H1 (cell line): ENCODE measurements around the gene HOXB8. TPM values are rescaled to one million over a fixed set of nuclear protein-coding genes. Genes with fewer than 3 reads are reported as not detected.

ENCODE experiments used
- CTCF ChIA-PET: fragments of 300-600 bp; sonication (Branson Sonifier 250); formaldehyde crosslinking; loops from one replicate; lab custom pipeline; 2021; ENCODE audit not compliant: partially characterized antibody; lab: Charles Lee
- POLR2A ChIA-PET: fragments of 300-600 bp; sonication (Branson Sonifier 250); formaldehyde crosslinking; loops from one replicate; lab custom pipeline; 2021; ENCODE audit warnings: inconsistent platforms; ENCODE audit not compliant: partially characterized antibody; lab: Charles Lee
- DNase-seq, 2 experiments: peaks; one replicate each; pipeline versions ENCODE4 v3.0.0 to v3.0.0-alpha.2; 2010 to 2022; ENCODE audit warnings: low spot score in 2 of 2, low read depth in 1 of 2, mixed read lengths in 1 of 2
- FAIRE-seq: peaks from 2 replicates; lab custom pipeline; 2011; peaks lifted over from hg19 to GRCh38; lab: Jason Lieb, UNC
- H2AFZ ChIP-seq: 2 replicates; pipeline ENCODE4 v1.8.1; 2012; ENCODE audit warnings: low read length, inconsistent platforms
- H2AK5ac ChIP-seq: 2 replicates; pipeline ENCODE4 v1.6.1; 2013; ENCODE audit warnings: low read depth, low read length
- H2BK120ac ChIP-seq: replicated peaks from 2 replicates; pipeline ENCODE3; 2013; ENCODE audit warnings: low read depth, low read length, inconsistent platforms
- H2BK12ac ChIP-seq: 2 replicates; pipeline ENCODE4 v1.6.1; 2013; ENCODE audit warnings: low read depth, low read length
- H2BK15ac ChIP-seq: 2 replicates; pipeline ENCODE4 v1.6.1; 2013; ENCODE audit warnings: low read length
- H2BK20ac ChIP-seq: 2 replicates; pipeline ENCODE4 v1.6.1; 2013; ENCODE audit warnings: low read length
- H2BK5ac ChIP-seq: 2 replicates; pipeline ENCODE4 v1.6.1; 2013; ENCODE audit warnings: low read depth, low read length
- H3K14ac ChIP-seq: 2 replicates; pipeline ENCODE4 v1.6.1; 2013; ENCODE audit warnings: inconsistent platforms; ENCODE audit not compliant: insufficient read length
- H3K18ac ChIP-seq: 2 replicates; pipeline ENCODE4 v1.6.1; 2013; ENCODE audit warnings: low read length; ENCODE audit errors: extremely low read depth
- H3K23ac ChIP-seq: 2 replicates; pipeline ENCODE4 v1.6.1; 2013; ENCODE audit warnings: inconsistent platforms; ENCODE audit not compliant: insufficient read length
- H3K23me2 ChIP-seq: 2 replicates; pipeline ENCODE4 v1.6.1; 2013; ENCODE audit warnings: low read depth, low read length
- H3K27ac ChIP-seq: 2 replicates; pipeline ENCODE4 v1.6.1; 2011; ENCODE audit warnings: low read depth, low read length, inconsistent platforms
- H3K27me3 ChIP-seq, 4 experiments: replicated peaks in 1 of 4; 1 replicate in 1 of 4; 2 replicates in 3 of 4; pipeline versions ENCODE4 v1.6.1 to v1.8.1; 2011 to 2013; ENCODE audit warnings: low read length in 3 of 4, mild to moderate bottlenecking in 3 of 4, inconsistent platforms in 2 of 4, mixed read lengths in 2 of 4, moderate library complexity in 1 of 4; ENCODE audit not compliant: control insufficient read depth in 3 of 4, insufficient read depth in 3 of 4; ENCODE audit errors: extremely low read depth in 1 of 4
- H3K36me3 ChIP-seq, 4 experiments: 2 replicates each; pipeline versions ENCODE4 v1.6.1 to v1.8.1; 2011 to 2013; ENCODE audit warnings: mild to moderate bottlenecking in 4 of 4, low read length in 3 of 4, moderate library complexity in 2 of 4, control low read depth in 1 of 4, inconsistent platforms in 1 of 4; ENCODE audit not compliant: insufficient read depth in 4 of 4, control insufficient read depth in 2 of 4
- H3K4ac ChIP-seq: replicated peaks from 2 replicates; pipeline ENCODE3; 2013; ENCODE audit warnings: low read length, low read depth, mixed read lengths, inconsistent platforms; ENCODE audit not compliant: insufficient read length
- H3K4me1 ChIP-seq, 4 experiments: replicated peaks in 1 of 4; 1 replicate in 1 of 4; 2 replicates in 3 of 4; pipeline versions ENCODE4 v1.6.1 to v1.8.1; 2011 to 2013; ENCODE audit warnings: low read length in 3 of 4, inconsistent platforms in 2 of 4, mixed read lengths in 1 of 4; ENCODE audit not compliant: insufficient read depth in 4 of 4, control insufficient read depth in 3 of 4
- H3K4me2 ChIP-seq, 2 experiments: 2 replicates each; pipeline versions ENCODE4 v1.6.1 to v1.8.1; 2011 to 2013; ENCODE audit warnings: low read depth in 2 of 2, low read length in 2 of 2, control low read depth in 1 of 2, inconsistent platforms in 1 of 2, mild to moderate bottlenecking in 1 of 2; ENCODE audit not compliant: insufficient read depth in 1 of 2
- H3K4me3 ChIP-seq, 4 experiments: fragments of 200-600, 300-600 bp in 1 of 4; sonication (generic), shearing (Covaris generic), sonication (Bioruptor Twin) in 1 of 4; 2 replicates each; pipeline versions ENCODE4 v1.5.1 to v1.8.1; 2011 to 2016; ENCODE audit warnings: low read length in 4 of 4, low read depth in 3 of 4, control low read depth in 2 of 4, inconsistent platforms in 2 of 4, mild to moderate bottlenecking in 2 of 4, mixed read lengths in 1 of 4, moderate library complexity in 1 of 4; ENCODE audit not compliant: insufficient read depth in 2 of 4; ENCODE audit errors: extremely low read depth in 1 of 4
- H3K56ac ChIP-seq: replicated peaks from 2 replicates; pipeline ENCODE3; 2013; ENCODE audit warnings: low read depth, mild to moderate bottlenecking, mixed read lengths, low read length, inconsistent platforms; ENCODE audit not compliant: insufficient read length
- H3K79me1 ChIP-seq: 2 replicates; pipeline ENCODE4 v1.6.1; 2013; ENCODE audit warnings: low read depth, low read length, control low read depth
- H3K79me2 ChIP-seq, 2 experiments: 2 replicates each; pipeline versions ENCODE4 v1.6.1 to v1.8.1; 2012 to 2013; ENCODE audit warnings: low read length in 2 of 2, mild to moderate bottlenecking in 2 of 2, inconsistent platforms in 1 of 2; ENCODE audit not compliant: insufficient read depth in 2 of 2, control insufficient read depth in 1 of 2
- H3K9ac ChIP-seq, 4 experiments: replicated peaks in 1 of 4; 1 replicate in 1 of 4; 2 replicates in 3 of 4; pipeline versions ENCODE4 v1.6.1 to v1.8.1; 2011 to 2013; ENCODE audit warnings: low read depth in 3 of 4, low read length in 3 of 4, control low read depth in 2 of 4, mild to moderate bottlenecking in 2 of 4, moderate library complexity in 2 of 4, inconsistent platforms in 1 of 4; ENCODE audit errors: extremely low read depth in 1 of 4
- H3K9me3 ChIP-seq, 2 experiments: 2 replicates each; pipeline versions ENCODE4 v1.6.1 to v1.8.1; 2012 to 2013; ENCODE audit warnings: mild to moderate bottlenecking in 2 of 2, moderate library complexity in 2 of 2, control low read depth in 1 of 2, inconsistent platforms in 1 of 2, low read depth in 1 of 2, low read length in 1 of 2, mixed read lengths in 1 of 2; ENCODE audit not compliant: insufficient read depth in 2 of 2
- H4K20me1 ChIP-seq, 2 experiments: replicated peaks in 1 of 2; 2 replicates each; pipeline versions ENCODE3 to v1.8.1; 2011 to 2013; ENCODE audit warnings: inconsistent platforms in 2 of 2, low read length in 2 of 2, mild to moderate bottlenecking in 1 of 2; ENCODE audit not compliant: insufficient read depth in 2 of 2, control insufficient read depth in 1 of 2
- H4K5ac ChIP-seq: 2 replicates; pipeline ENCODE4 v1.6.1; 2013; ENCODE audit warnings: low read length, low read depth, mixed read lengths, inconsistent platforms; ENCODE audit not compliant: insufficient read length
- H4K8ac ChIP-seq: 2 replicates; pipeline ENCODE4 v1.8.0; 2013; ENCODE audit warnings: mild to moderate bottlenecking, moderate library complexity, low read length, inconsistent platforms; ENCODE audit not compliant: insufficient read depth; ENCODE audit errors: extremely low read depth
- H4K91ac ChIP-seq: replicated peaks from 2 replicates; pipeline ENCODE3; 2013; ENCODE audit warnings: low read length, mixed read lengths, inconsistent platforms; ENCODE audit not compliant: insufficient read length
- CREB1 ChIP-seq: IDR thresholded peaks from 2 replicates; pipeline ENCODE4 v1.6.1; 2012; ENCODE audit warnings: inconsistent platforms
- EZH2 ChIP-seq: fragments of 200-600 bp; sonication (generic); IDR thresholded peaks from 2 replicates; pipeline ENCODE4 v1.7.1; 2012; ENCODE audit warnings: low read depth, mild to moderate bottlenecking, moderate library complexity, low read length, inconsistent platforms; ENCODE audit not compliant: severe bottlenecking
- RNF2 ChIP-seq: fragments of 200-900, 300-1000 bp; sonication (generic); IDR thresholded peaks from 2 replicates; pipeline ENCODE4 v1.7.1; 2016; ENCODE audit warnings: borderline replicate concordance, low read depth, mild to moderate bottlenecking, antibody characterized with exemption, low read length; ENCODE audit not compliant: poor library complexity, severe bottlenecking; ENCODE audit errors: missing control alignments
- SUZ12 ChIP-seq: fragments of 200-600 bp; sonication (generic); IDR thresholded peaks from 2 replicates; pipeline ENCODE4 v1.6.1; 2012; ENCODE audit warnings: mild to moderate bottlenecking, inconsistent platforms, low read length, moderate library complexity, mixed read lengths
- WGBS, 2 experiments: shearing (Covaris generic) in 1 of 2; methylation state at CpG; one replicate each; pipeline versions ENCODE4 v1.1.6 to v1.1.7; 2013 to 2015; ENCODE audit warnings: low lambda C conversion rate in 2 of 2, mixed read lengths in 2 of 2, inconsistent platforms in 1 of 2, low coverage in 1 of 2, missing lambda C conversion rate in 1 of 2; ENCODE audit not compliant: insufficient replicate concordance in 2 of 2, insufficient coverage in 1 of 2, insufficient read length in 1 of 2; ENCODE audit errors: extremely low coverage in 1 of 2, missing lambda C conversion rate in 1 of 2; 5-methylcytosine and 5-hydroxymethylcytosine counted together
- polyA plus RNA-seq, 7 experiments: library from polyadenylated mRNA; depleted of rRNA in 3 of 7; stranded (reverse) in 5 of 7; unstranded in 2 of 7; fragments of >200 nt in 5 of 7; fragments of 200-250 nt in 2 of 7; gene quantifications; 1 replicate in 5 of 7; 2 replicates in 1 of 7; 4 replicates in 1 of 7; pipeline versions ENCODE4 v1.2.1 to v1.2.3, GENCODE V29; 2011 to 2013; ENCODE audit warnings: missing spikeins in 2 of 7, mixed read lengths in 2 of 7
- total RNA-seq: library from RNA; stranded (reverse); fragmentation: NEBNext Ultra II Directional; extraction: Animal tissue kit (Norgen Biotek cat#: 25700); gene quantifications from 2 replicates; pipeline ENCODE4 v1.2.1, GENCODE V29; 2021

HOXB8 gene
- total and polyA plus RNA-seq, 2 of the 8 experiments (the other 6 are each of a cell fraction or from before 2014, with no cell fraction given): not detected

DNA sequence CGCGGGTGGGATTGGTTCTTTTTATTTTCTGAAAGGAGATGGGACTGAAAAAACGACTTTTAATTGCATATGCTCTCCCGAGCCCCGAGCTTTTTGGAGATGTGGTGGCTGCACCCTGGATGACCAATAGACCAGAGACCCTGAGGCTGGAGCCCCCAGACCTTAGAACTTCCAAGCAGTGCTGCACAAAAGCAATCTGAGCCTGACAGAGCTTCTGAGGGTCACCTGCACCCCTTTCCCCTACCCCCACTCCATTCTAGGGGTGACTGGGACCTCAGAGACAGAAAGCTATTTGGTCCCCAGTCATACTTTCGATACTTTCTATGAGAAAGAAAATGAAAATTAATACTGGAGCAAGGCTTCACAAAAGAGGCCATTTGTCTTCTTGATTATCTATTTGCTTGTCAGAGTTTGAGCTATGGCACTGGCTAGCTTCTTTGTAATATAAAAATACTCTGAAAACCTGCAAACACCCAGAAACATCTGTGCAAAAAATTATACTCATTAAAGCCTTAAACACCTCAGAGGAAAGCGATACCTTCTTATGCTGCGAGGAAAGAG lies 40.5 kb downstream of the HOXB8 start:
- Histone ChIP-seq H3K27me3 (peaks cover 99 to 100% (median 100%) of the 10 kb centered on the region in 4 experiments), H2AFZ (no peak overlapping the region), H3K79me2 (no peaks in the 10 kb centered on the region), H2BK5ac (no peak overlapping the region), H2BK15ac (no peak overlapping the region), H3K9me3 (no peaks in the 10 kb centered on the region), H3K79me1 (no peaks in the 10 kb centered on the region), H3K9ac (no peak overlapping the region), H3K4ac (no peak overlapping the region), H3K36me3 (no peaks in the 10 kb centered on the region; a peak in 1 of 8 replicates), H3K56ac (no peak overlapping the region), H3K23ac (no peak overlapping the region), H2BK20ac (no peak overlapping the region), H2AK5ac (no peak overlapping the region), H3K27ac (no peak overlapping the region), H4K8ac (no peak overlapping the region), H3K4me1 (peaks cover 0 to 9% (median 3%) of the 10 kb centered on the region in 4 experiments; a peak in 4 of 7 replicates), H4K5ac (no peak overlapping the region), H4K20me1 (peaks cover 18 to 44% of the 10 kb centered on the region in 2 experiments), H3K4me3 (no peak overlapping the region), H2BK120ac (no peak overlapping the region), H3K18ac (no peak overlapping the region), H3K4me2 (no peak overlapping the region), H4K91ac (no peak overlapping the region), H3K23me2 (no peaks in the 10 kb centered on the region), H3K14ac (no peak overlapping the region), H2BK12ac (no peak overlapping the region)
- ChIA-PET CTCF (interaction anchor here (0.7 to 1.4 kb wide), 7 partner anchors 10 to 253 kb away, joined by 3 to 4 read pairs (median 3); no protein-coding TSS in a partner anchor), POLR2A (no interaction called here)
- TF ChIP-seq SUZ12 (peak; percentile 70), RNF2 (peak; percentile 87), CREB1 (no peak), EZH2 (peak; percentile 89)
- no peak for FAIRE-seq
- WGBS, 2 experiments: 24% methylated on average over 8 of the region's 8 CpGs; no CpG with 5 or more reads in 1 of the 2 experiments
- no peak for DNase-seq
